ENCODE results near the gene DHX38.
"Not testable (repeated sequence)": the region's sequence is repeated elsewhere in the genome, so short reads cannot be mapped to it uniquely, and the experiment has no call there.

The DHX38 gene

DNA sequence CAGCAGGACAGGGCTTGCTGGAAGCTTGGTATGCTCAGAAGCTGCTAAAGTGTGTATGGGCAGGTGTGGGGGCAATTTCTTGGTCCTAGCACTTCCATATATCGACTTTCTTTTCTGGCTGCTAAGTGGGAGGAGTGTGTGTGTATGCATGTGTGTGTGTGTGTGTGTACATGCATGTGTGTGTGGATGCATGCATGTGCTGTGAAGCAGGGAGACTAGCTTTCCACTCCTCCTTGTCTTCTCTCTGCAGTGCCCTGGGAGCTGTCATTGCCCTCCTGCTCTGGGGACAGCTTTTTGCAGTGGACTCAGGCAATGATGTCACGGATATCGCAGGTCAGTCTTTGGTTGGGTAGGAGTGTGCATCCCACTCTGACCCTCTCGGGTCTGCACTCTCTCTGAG, 37.7 kb upstream of the DHX38 start:
- no peaks in the 10 kb centered on the region for H3K79me2 ChIP-seq (ENCODE audit: insufficient read depth, low read length)
- H3K9ac ChIP-seq (ENCODE audit: low read depth, low read length, poor library complexity, severe bottlenecking) = no peak overlapping the region
- H3F3A ChIP-seq (ENCODE audit: low read depth) = no peaks in the 10 kb centered on the region
- H4K20me1 ChIP-seq (ENCODE audit: insufficient read depth, low read length, poor library complexity, severe bottlenecking) = no peaks in the 10 kb centered on the region
- no peaks in the 10 kb centered on the region for H3K4me1 ChIP-seq (ENCODE audit: insufficient read depth, low read length, poor library complexity, severe bottlenecking)
- no peaks in the 10 kb centered on the region for H3K9me3 ChIP-seq (ENCODE audit: insufficient read depth, low read depth, low read length)
- no peak for TF ChIP-seq CTCF (conservative IDR thresholded peaks at IDR 0.05; ENCODE audit: low read length)
- TF ChIP-seq EZH2phosphoT487 (IDR thresholded peaks at IDR 0.05; ENCODE audit: borderline replicate concordance) = no peak
- H2AFZ ChIP-seq (ENCODE audit: low read length) = no peak overlapping the region
- no peak overlapping the region for H3K4me3 ChIP-seq (ENCODE audit: low read length, poor library complexity, severe bottlenecking)
- no peaks in the 10 kb centered on the region for H3K9me2 ChIP-seq (replicated peaks; ENCODE audit: low read depth, low read length)
- no peaks in the 10 kb centered on the region for H3K27me3 ChIP-seq (ENCODE audit: insufficient read depth, low read length, poor library complexity, severe bottlenecking)
- no peak overlapping the region for H3K4me2 ChIP-seq (ENCODE audit: low read depth, low read length, poor library complexity, severe bottlenecking)
- H3K36me3 ChIP-seq (ENCODE audit: insufficient read depth, low read length) = no peaks in the 10 kb centered on the region

GRCh38 chr16:72057313-72057712, 36.3 kb upstream of the DHX38 start:
- not testable (repeated sequence) for H3K9ac ChIP-seq (ENCODE audit: low read depth, low read length, poor library complexity, severe bottlenecking)

DNA sequence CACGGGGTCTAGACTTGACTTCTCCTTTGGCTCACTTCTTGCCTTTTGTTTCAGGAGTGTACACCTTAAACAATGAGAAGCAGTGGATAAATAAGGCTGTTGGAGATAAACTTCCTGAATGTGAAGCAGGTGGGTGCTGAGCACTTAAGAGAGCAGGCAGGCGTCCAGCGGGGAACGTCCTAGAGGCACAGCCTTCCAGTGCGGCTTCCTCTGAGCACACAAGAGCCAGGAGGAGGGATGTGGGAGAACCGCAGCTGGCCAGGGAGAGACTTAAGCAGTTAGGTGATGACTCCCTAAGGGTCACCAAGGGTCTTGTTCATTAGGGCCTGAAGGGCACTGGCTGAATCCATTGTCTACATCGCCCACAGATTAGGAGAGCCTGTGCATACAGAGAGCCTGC, 34.6 kb upstream of the DHX38 start:
- not testable (repeated sequence) for H2AFZ ChIP-seq (ENCODE audit: low read length); H3K27me3 ChIP-seq (ENCODE audit: insufficient read depth, low read length, poor library complexity, severe bottlenecking); H4K20me1 ChIP-seq (ENCODE audit: insufficient read depth, low read length, poor library complexity, severe bottlenecking); H3K4me1 ChIP-seq (ENCODE audit: insufficient read depth, low read length, poor library complexity, severe bottlenecking); H3K9me2 ChIP-seq (replicated peaks; ENCODE audit: low read depth, low read length); H3F3A ChIP-seq (ENCODE audit: low read depth); H3K9me3 ChIP-seq (ENCODE audit: insufficient read depth, low read depth, low read length); H3K4me3 ChIP-seq (ENCODE audit: low read length, poor library complexity, severe bottlenecking); H3K79me2 ChIP-seq (ENCODE audit: insufficient read depth, low read length); H3K9ac ChIP-seq (ENCODE audit: low read depth, low read length, poor library complexity, severe bottlenecking); H3K4me2 ChIP-seq (ENCODE audit: low read depth, low read length, poor library complexity, severe bottlenecking); H3K36me3 ChIP-seq (ENCODE audit: insufficient read depth, low read length)

More at GRCh38 chr16:72057313-72057712, 36.3 kb upstream of the DHX38 start:
- H3K4me2 ChIP-seq (ENCODE audit: low read depth, low read length, poor library complexity, severe bottlenecking); H3K36me3 ChIP-seq (ENCODE audit: insufficient read depth, low read length); H3K79me2 ChIP-seq (ENCODE audit: insufficient read depth, low read length); H3K27me3 ChIP-seq (ENCODE audit: insufficient read depth, low read length, poor library complexity, severe bottlenecking); H3K4me3 ChIP-seq (ENCODE audit: low read length, poor library complexity, severe bottlenecking); H3F3A ChIP-seq (ENCODE audit: low read depth); H3K9me3 ChIP-seq (ENCODE audit: insufficient read depth, low read depth, low read length); H3K4me1 ChIP-seq (ENCODE audit: insufficient read depth, low read length, poor library complexity, severe bottlenecking); H2AFZ ChIP-seq (ENCODE audit: low read length); H4K20me1 ChIP-seq (ENCODE audit: insufficient read depth, low read length, poor library complexity, severe bottlenecking); H3K9me2 ChIP-seq (replicated peaks; ENCODE audit: low read depth, low read length): not testable (repeated sequence)

- no peak overlapping the region for H3K4me2 ChIP-seq (ENCODE audit: low read depth, low read length, poor library complexity, severe bottlenecking)
- no peak overlapping the region for H3K4me3 ChIP-seq (ENCODE audit: low read length, poor library complexity, severe bottlenecking)
- H3K4me1 ChIP-seq (ENCODE audit: insufficient read depth, low read length, poor library complexity, severe bottlenecking) = no peaks in the 10 kb centered on the region
- no peaks in the 10 kb centered on the region for H3K27me3 ChIP-seq (ENCODE audit: insufficient read depth, low read length, poor library complexity, severe bottlenecking)
- no peak overlapping the region for H3K9ac ChIP-seq (ENCODE audit: low read depth, low read length, poor library complexity, severe bottlenecking)
- H3K79me2 ChIP-seq (ENCODE audit: insufficient read depth, low read length) = no peaks in the 10 kb centered on the region
- no peaks in the 10 kb centered on the region for H3K9me3 ChIP-seq (ENCODE audit: insufficient read depth, low read depth, low read length)
- no peaks in the 10 kb centered on the region for H3K36me3 ChIP-seq (ENCODE audit: insufficient read depth, low read length)
- no peaks in the 10 kb centered on the region for H3K9me2 ChIP-seq (replicated peaks; ENCODE audit: low read depth, low read length)
- no peaks in the 10 kb centered on the region for H4K20me1 ChIP-seq (ENCODE audit: insufficient read depth, low read length, poor library complexity, severe bottlenecking)
- TF ChIP-seq EZH2phosphoT487 (IDR thresholded peaks at IDR 0.05; ENCODE audit: borderline replicate concordance) (no peak), CTCF (conservative IDR thresholded peaks at IDR 0.05; ENCODE audit: low read length) (no peak)
- H2AFZ ChIP-seq (ENCODE audit: low read length) = no peak overlapping the region
- H3F3A ChIP-seq (ENCODE audit: low read depth) = no peaks in the 10 kb centered on the region
These were observed 33.2 kb upstream of the DHX38 start for GRCh38 chr16:72060405-72060804.

All from Loucy (cell line).